ENCODE results near the gene DGUOK. TPM values are rescaled to one million over a fixed set of nuclear protein-coding genes. Genes with fewer than 3 reads are reported as not detected.

The DGUOK gene
- total and polyA plus RNA-seq, 10 of the 15 experiments (the other 5 are each of a cell fraction or from before 2014, with no cell fraction given), result 64.4 to 234 (median 91.4) TPM

- BruUV-seq (replicated peaks), result no TSS peak
- Histone ChIP-seq H3K9ac (ENCODE audit: control insufficient read depth, insufficient read depth, low read length) (no peak overlapping the region), H3K36me3 (ENCODE audit: control insufficient read depth in 2 of 2, insufficient read depth in 2 of 2, low read length in 1 of 2) (no peaks in the 10 kb centered on the region), H4K20me1 (ENCODE audit: control insufficient read depth, insufficient read depth) (no peaks in the 10 kb centered on the region), H3K9me3 (replicated peaks; ENCODE audit: control insufficient read depth, insufficient read depth, low read length) (no peaks in the 10 kb centered on the region), H3K4me2 (ENCODE audit: control insufficient read depth, insufficient read depth) (no peak overlapping the region), H3K4me3 (no peak overlapping the region), H2AFZ (ENCODE audit: control insufficient read depth, low read depth, low read length) (no peak overlapping the region), H3K27me3 (replicated peaks in 1 of 2; ENCODE audit: control insufficient read depth in 2 of 2, insufficient read depth in 2 of 2, low read length in 1 of 2) (no peaks in the 10 kb centered on the region), H3K79me2 (ENCODE audit: control insufficient read depth, insufficient read depth, low read length) (no peaks in the 10 kb centered on the region), H3K27ac (ENCODE audit: control insufficient read depth, insufficient read depth) (no peak overlapping the region), H3K4me1 (ENCODE audit: control insufficient read depth, insufficient read depth, low read length) (peaks cover 7% of the 10 kb centered on the region)
- FAIRE-seq, result no peak
- ChIA-PET POLR2A (no interaction called here), CTCF (interaction anchor here (1.3 to 2.0 kb wide), 4 partner anchors 10 to 93 kb away, joined by 3 to 8 read pairs (median 5); no protein-coding TSS in a partner anchor), RAD21 (ENCODE audit: unreplicated experiment) (interaction anchor here (0.7 kb wide), 1 partner anchor 69 kb away, joined by 3 read pairs; no protein-coding TSS in a partner anchor), SMC1A (ENCODE audit: uncharacterized antibody, unreplicated experiment) (interaction anchor here (1.3 to 1.4 kb wide), 2 partner anchors 44 to 208 kb away, joined by 3 read pairs; no protein-coding TSS in a partner anchor)
- in situ Hi-C loops (cut with MboI) (no loop called here), intact Hi-C loops (cut with micrococcal nuclease; ENCODE audit: unreplicated experiment) (no loop called here)
- no peak; the same call in 2 of the 3 replicates for ATAC-seq
- TF ChIP-seq ZNF622 (IDR thresholded peaks at IDR 0.05) (no peak), ZBTB40 (IDR thresholded peaks at IDR 0.05; ENCODE audit: borderline replicate concordance) (no peak), ZNF592 (IDR thresholded peaks at IDR 0.05) (no peak), NFXL1 (IDR thresholded peaks at IDR 0.05; ENCODE audit: borderline replicate concordance) (no peak), SPI1 (IDR thresholded peaks at IDR 0.05; ENCODE audit: borderline replicate concordance, insufficient read depth, low read depth, low read length) (no peak), IKZF1 (conservative IDR thresholded peaks at IDR 0.05) (no peak), POLR2A (IDR thresholded peaks at IDR 0.05; ENCODE audit: low read depth, low read length) (no peak), GABPA (IDR thresholded peaks at IDR 0.05; ENCODE audit: low read depth) (no peak)
- no peak for DNase-seq (ENCODE audit: low read depth, low spot score)
- WGBS (ENCODE audit: insufficient coverage, insufficient replicate concordance, low lambda C conversion rate, missing lambda C conversion rate), result 60% methylated on average over 4 of the region's 4 CpGs
Observed at GRCh38 chr2:73917696-73918207, 8.9 kb upstream of the DGUOK start.

Data from GM12878 (cell line).